HG03558 (cell line): Measurements from ENCODE around the gene NEGR1.

Experiments
- ATAC-seq: cut with Tn5 transposase; IDR thresholded peaks from one replicate; pipeline ENCODE4 v1.9.1; 2021; ENCODE audit warnings: moderate number of reproducible peaks; ENCODE audit not compliant: unreplicated experiment; ENCODE audit errors: extremely low read depth

The NEGR1 gene

GRCh38 chr1:71655604-71656003, 626.7 kb downstream of the NEGR1 start:
- ATAC-seq, result no peak

- ATAC-seq, result no peak
These were observed 628.4 kb downstream of the NEGR1 start for GRCh38 chr1:71653952-71654351.

- ATAC-seq, result no peak
These were observed 631.1 kb downstream of the NEGR1 start for GRCh38 chr1:71651214-71651613.

GRCh38 chr1:71650119-71650518, 632.2 kb downstream of the NEGR1 start:
- no peak for ATAC-seq

DNA sequence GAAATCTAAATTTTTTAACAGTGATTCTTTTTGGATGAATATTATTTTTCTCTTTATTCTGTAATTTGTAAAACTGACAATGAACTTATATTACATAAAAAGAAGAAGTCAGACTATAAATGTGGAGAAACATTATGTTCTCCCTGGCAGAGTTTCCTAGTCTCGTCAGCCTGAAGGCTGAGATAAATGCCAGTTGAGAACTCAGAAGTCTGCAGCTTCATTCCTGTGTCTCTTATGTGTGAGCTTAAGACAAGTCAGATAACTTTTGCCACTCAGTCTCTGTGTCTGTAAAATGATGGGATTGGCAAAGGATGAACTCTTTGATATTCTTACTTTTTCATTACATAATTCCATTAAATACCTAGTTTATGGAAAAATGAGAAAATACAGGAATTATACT, 632.7 kb downstream of the NEGR1 start:
- ATAC-seq, result no peak

- no peak for ATAC-seq
These were observed 634.6 kb downstream of the NEGR1 start for GRCh38 chr1:71647513-71648300.

DNA sequence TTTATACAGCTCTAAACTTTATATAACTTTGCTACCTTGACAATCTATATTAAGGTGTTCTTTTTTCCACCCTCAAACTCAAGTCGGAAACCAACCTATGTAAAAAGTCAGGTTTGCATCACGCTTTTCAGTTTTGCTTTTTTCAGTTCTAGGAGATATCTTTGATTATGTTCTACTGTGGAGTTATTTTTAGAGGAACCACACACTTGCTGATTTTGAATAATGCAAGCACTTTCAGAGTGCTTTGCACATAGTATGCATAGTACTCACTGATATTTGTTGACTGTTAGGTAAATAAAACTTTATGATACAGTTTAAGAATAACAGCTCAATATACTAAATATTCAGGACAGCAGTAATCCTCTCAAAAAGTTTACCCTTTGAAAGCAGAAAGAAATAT, 637.3 kb downstream of the NEGR1 start:
- ATAC-seq, result no peak

DNA sequence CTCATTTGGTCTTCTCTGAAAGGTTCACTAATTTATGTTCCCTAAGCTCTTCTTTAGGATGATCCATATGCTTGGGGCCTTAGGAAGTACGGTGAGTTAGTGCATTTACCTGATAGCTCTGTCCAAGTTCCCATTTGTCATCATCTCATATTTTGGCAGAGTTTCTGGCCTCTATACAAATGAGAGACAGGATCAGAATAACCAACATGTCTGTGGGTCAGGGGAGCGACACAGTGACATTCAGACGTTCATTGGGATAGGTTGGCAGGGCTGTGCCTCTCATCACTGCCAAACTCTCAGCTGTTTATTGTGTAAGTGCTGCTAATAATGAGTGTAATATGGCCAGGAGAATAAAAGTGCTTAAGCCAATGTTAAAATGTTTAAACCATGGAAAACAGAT, 640.4 kb downstream of the NEGR1 start:
- ATAC-seq, result no peak

- ATAC-seq, result no peak
These were observed 641.3 kb downstream of the NEGR1 start for GRCh38 chr1:71640998-71641397.

DNA sequence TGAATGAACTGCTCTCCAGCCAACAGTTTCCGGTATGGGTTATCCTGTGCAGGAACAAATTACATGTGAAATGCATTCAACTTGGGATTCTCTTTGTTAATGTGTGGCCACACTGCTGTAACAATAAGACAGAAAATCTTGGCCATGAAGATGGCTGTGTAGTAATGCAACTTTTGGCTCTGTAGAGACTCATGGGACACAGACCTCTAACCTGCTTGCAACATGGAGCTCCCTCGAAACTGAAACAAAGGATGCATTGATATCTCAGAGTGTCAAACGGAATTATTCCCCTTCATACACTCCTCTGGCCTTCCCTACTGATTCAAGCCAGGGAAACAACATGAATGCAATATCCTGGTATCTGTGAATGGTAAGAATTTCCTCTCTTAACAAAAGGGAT, 642.2 kb downstream of the NEGR1 start:
- no peak for ATAC-seq

- ATAC-seq, result no peak
These were observed 644.1 kb downstream of the NEGR1 start for GRCh38 chr1:71638081-71638766.

DNA sequence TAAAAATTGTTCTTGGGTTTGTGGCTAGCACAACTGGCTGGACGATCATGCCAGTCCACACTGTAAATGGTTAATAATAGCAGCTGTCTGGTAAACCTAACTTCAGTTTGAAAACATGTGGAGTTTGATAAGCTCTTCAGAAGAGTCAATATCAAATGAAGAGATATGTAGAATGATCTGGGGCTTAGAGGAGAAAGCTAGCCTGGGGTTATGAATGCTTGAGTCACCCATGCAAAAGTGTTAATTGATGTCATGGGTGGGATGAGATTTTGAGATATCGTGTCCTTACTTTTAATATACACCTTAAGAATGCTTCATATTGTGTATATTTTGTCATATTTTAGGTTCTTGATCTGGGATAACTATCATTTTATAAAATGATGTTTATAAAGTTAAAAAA, 646.8 kb downstream of the NEGR1 start:
- ATAC-seq, result no peak

- no peak for ATAC-seq
These were observed 648.2 kb downstream of the NEGR1 start for GRCh38 chr1:71634159-71634558.

GRCh38 chr1:71630073-71630472, 652.3 kb downstream of the NEGR1 start:
- ATAC-seq, result no peak

- ATAC-seq, result no peak
These were observed 657.3 kb downstream of the NEGR1 start for GRCh38 chr1:71625004-71625403.

- ATAC-seq, result no peak
These were observed 658.5 kb downstream of the NEGR1 start for GRCh38 chr1:71623888-71624287.

- ATAC-seq, result no peak
These were observed 660.6 kb downstream of the NEGR1 start for GRCh38 chr1:71621785-71622184.

GRCh38 chr1:71618766-71619530, 663.4 kb downstream of the NEGR1 start:
- ATAC-seq, result no peak

- no peak for ATAC-seq
These were observed 664.1 kb downstream of the NEGR1 start for GRCh38 chr1:71618191-71618590.

- no peak for ATAC-seq
These were observed 671.9 kb downstream of the NEGR1 start for GRCh38 chr1:71610476-71610875.
